CD4-positive, alpha-beta T cell treated with Interleukin-6 at 100 ng/mL for 8 hours (primary cell): ENCODE results near the gene ITSN2.

Source experiments
- DNase-seq: peaks from one replicate; pipeline ENCODE4 v3.0.0-alpha.2; 2020; ENCODE audit warnings: mixed read lengths, low spot score

Gene ITSN2

DNA sequence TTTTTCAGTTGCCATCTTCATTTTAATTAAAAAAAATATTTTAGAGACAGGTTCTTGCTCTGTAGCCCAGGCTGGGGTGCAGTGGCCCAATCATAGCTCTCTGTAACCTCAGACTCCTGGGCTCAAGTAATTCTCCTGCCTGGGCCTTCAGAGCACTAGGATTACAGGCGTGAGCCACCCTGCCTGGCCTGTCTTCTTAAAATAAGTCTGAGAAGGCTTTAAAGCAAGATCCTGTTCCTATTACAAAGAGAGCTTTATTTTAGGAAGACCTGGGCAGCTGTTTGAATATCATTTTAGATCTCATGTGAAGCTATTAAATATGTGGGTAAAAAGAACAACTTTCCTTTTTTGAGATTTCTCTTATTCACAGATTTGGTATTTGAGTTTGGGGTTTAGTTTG is 184.0 kb downstream of the ITSN2 start:
- DNase-seq, result no peak

DNA sequence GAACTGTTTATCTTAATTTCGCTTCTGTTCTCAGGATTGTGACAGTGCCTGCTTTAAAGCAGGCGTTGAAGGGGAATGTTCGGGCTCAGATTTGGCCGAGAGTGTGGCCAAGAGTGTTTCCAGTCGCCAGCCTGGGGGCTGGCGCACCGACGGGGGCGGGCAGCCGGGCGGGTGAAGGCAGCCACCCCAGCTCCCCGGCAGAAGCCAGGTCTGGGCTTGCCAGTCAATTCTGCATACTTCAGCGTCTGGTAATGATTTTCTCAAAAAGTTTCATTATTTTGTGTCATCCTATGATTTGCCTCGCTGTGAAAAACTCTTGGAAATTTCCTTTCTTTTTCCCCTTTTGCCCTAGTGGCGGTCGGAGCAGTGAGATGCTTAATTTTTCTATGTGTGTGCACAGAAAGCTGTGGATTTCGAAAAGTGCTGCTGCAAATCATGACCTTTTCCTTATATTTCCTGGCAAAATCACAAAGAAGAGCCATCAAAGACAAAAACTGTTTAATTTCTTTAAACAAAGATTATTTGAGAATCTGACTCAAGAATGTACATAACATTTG is 184.6 kb downstream of the ITSN2 start:
- DNase-seq, result no peak

DNA sequence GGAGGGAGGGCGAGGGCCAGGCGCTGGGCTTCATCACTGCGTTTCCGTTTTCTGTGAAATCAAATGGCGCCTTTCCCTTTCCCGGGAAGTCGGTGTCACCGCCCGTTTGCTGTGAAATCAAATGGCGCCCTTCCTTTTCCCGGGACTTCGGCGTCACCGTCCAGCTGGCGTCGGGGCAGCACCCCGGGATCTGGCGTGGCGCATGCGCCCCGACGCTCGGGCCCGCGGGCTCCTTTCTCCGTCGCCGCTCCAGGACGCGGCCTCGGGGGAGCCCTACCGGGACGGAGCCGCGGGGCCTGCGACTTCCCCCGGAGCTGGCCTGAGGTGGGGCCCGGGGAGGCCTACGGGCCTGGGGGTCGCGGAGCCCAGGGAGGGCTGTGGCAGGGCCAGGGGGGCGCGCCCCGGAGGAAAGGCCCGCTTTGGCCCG is 185.5 kb downstream of the ITSN2 start, which contains the start of gene FAM228A:
Gene FAM228A (plus strand): TSS at position 203 of the 427 bp plus-strand sequence. CDS start 428 bp downstream, outside the sequence.
- DNase-seq, result no peak

DNA sequence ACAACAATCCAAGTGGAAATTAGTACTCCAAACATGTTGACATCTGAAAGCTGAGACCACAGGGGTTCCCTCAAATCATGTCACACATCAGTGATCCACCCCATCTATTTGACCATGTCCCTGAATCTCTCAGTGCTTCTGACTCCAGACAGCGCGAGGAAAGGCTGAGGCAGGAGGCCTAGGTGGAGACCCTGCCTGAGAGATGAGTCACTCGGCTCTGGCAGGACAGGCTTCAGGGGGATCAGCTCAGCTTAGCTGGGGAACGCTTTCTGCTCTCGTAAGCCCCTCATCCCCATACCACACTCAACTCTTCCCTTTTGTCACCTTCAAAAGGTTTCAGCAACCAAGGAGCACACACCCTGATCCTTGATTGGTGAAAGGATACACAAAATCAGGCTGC is 191.3 kb downstream of the ITSN2 start:
- DNase-seq, result no peak

DNA sequence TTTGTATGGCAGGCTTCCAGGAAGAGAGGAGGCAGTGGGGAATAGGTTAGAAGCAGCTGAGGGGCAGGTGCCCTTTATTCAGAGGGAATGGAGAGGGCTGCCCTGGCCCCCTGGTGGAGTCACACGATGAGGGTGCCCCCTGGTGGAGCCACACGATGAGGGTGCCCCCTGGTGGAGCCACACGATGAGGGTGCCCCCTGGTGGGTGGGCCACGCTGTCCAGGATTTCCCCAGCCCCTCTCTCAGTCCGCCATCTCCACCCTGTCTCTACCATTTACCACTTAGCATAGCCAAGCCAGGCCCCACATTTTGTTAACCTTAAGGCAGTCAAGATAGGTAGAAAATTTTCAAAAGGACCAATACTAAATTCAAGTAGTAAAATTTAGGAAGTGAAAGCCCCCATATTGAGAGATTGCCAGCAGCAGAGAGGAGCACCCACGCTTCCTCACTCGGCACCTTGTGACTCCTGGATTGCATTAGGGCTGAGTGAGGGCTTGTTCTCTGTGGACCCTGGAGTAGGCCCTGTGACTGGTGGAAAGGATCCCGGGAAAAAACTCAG is 195.8 kb downstream of the ITSN2 start:
- no peak for DNase-seq

DNA sequence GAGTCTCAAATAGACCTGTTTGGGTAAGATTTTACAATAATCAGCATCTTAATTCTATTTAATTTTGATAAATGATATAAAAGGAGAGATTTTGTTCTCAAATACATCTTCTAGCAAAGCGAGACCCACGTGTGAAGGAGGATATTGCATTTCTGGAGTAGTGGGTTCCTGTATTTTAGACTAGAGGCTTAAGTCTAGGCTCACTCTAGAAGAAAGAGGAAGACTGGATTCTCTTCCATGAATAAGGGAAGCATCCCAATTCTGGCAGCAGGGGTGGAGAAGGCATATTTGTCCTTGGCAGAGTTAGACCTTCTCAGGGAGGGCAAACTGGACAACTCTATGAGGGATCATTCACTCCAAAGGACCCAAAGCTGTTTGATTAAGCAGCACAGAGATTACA is 196.7 kb downstream of the ITSN2 start:
- no peak for DNase-seq

DNA sequence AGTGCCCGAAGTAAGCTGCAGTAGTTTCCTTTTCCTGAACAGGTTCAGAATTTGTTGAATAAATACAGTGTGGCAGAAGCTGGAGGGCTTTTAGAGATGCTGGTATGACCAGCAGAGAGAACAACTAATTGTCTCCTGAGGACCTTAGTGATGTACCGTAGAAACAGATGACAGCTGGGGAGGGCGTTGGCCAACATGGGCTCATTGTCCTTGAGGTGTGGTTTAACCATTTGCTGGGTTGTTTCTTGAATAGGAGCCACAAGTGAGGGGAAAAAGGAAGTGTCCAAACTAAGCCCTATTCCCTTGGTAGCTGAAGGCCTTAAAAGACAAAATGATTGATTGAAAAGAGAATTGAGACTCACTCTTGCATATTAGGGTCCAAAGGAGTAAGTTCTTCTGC is 197.2 kb downstream of the ITSN2 start:
- DNase-seq, result no peak

DNA sequence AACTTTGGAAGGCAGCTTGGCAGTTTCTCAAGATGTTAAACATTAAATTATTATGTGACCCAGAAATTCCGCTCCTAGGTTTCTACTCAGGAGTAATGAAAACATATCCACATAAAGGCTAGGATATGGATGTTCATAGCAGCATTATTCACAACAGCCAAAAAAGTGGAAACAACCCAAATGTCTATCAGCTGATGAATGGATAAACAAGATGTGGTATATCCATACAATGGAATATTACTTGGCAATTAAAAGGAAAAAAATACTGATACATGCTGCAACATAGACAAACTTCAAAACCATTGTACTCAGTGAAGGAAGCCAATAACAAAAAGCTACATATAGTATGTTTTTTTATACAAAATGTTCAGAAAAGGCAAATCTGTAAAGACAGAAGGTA is 197.8 kb downstream of the ITSN2 start:
- no peak for DNase-seq

DNA sequence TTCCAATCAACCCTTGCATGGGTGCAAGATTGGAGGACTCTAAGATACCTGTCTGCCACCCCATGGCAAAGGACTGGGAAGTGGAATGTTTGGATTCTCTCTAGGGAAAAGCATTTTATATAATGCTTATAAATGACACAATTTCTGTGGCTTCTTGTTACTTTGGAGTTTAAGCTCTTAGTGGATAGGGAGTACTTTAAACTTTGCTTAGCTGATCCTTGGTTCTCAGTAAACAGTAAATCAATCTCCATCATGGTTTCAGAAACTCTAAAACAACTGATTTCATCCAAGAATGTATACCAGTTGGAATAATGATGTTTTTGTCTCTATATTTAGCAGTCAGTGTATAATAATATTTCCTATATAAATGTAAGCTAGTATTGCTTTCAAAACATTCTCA is 199.6 kb downstream of the ITSN2 start:
- no peak for DNase-seq

DNA sequence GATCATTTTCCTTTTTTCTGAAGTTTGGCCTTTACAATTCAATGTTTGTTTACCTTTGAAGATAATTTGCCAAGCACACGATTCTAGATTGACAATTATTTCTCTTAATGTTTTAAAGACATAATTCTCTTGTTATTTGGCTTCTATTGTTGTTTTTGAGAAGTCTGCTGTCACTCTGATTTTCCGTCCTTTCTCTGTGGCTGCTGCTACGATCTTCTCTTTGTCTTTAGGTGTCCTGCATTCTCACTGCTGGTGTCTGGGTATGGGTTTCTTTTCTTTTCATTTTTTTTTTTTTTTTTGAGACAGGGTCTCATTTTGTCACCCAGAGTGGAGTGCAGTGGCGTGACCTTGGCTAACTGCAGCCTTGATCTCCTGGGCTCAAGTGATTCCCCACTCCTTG is 200.6 kb downstream of the ITSN2 start:
- DNase-seq, result no peak

DNA sequence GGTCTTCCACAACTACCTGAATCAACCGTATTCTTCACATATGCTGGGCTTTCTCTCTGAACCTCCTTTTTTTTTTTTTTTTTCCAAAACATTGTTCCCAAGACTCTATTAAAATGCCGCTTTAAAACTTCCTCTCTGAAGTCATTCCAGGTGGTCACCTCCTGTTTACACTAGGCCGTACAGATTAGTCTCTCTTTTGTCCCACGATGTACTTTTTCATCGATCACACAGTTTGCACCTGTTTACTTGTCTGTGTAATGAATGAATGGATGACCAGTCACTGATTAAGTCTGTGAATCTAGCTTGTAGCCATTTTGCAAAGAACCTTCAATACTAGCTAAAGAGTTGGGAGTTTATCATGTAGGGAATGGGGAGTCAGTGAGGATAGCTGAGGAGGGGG is 202.2 kb downstream of the ITSN2 start:
- no peak for DNase-seq

DNA sequence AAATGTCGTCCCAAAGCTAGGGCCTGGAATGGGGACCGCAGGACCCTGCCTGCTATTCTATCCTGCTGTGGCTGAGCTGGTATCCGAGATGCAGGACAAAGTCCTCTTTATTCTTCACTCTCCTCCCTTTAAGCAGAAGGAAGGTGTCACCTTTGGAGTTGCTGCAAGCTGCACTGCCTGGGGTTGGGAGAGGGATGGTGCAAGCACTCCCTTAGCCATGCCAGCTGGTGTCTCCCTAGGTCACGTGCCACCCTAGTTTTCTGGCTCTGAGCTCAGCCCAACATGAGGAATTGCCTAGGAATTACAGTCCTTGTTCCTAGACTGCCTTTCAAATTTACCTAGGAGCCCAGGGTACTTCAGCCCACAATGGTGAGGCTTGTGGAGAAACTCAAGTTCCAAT is 206.9 kb downstream of the ITSN2 start:
- no peak for DNase-seq
